OCI-LY1 (cell line): Measurements from ENCODE around the gene HELQ.

Experiments
- CTCF ChIP-seq: fragments of 200-600 bp; sonication (generic), shearing (Covaris generic); IDR thresholded peaks from 2 replicates; pipeline ENCODE4 v1.5.1; 2017; ENCODE audit warnings: mild to moderate bottlenecking, antibody characterized with exemption, low read length, moderate library complexity, mixed read lengths
- EZH2 ChIP-seq: fragments of 200-600 bp; sonication (generic), shearing (Covaris generic); IDR thresholded peaks from 2 replicates; pipeline ENCODE4 v1.8.0; 2017; ENCODE audit warnings: borderline replicate concordance, mixed run types, mild to moderate bottlenecking, antibody characterized with exemption, low read length, moderate library complexity, mixed read lengths

- no peak for TF ChIP-seq EZH2
- no peak for TF ChIP-seq CTCF
Observed at GRCh38 chr4:83392562-83392961, 63.1 kb downstream of the HELQ start.
